ENCODE results near the gene CFAP161.

DNA sequence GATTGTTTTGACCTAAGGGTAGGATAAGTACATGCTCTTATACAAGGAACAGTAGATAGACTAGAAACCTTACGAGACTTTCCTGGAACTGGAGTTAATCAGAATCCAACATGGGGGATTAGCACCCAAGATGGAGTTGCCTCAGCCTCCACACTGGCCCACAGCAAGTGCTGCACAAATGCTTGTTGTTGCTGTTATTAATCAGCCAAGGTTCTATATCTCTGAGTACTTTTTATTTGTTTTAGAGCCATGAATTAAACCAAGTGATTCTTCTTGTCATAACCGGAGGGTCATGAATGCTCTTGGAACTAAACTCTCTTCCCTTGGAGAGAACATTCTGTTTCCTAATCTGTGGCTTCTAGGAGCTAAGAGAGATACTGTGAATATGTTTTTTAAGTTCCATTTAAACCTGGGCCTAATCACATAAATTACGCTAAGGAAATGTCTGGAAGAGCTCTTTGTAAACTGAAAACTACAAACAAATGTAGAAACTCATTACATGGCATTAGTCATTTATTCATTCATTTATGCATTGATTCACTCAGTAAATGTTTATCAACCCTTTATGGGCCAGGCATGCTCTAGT lies 56.9 kb downstream of the CFAP161 start:
- TF ChIP-seq, protein P1, sequence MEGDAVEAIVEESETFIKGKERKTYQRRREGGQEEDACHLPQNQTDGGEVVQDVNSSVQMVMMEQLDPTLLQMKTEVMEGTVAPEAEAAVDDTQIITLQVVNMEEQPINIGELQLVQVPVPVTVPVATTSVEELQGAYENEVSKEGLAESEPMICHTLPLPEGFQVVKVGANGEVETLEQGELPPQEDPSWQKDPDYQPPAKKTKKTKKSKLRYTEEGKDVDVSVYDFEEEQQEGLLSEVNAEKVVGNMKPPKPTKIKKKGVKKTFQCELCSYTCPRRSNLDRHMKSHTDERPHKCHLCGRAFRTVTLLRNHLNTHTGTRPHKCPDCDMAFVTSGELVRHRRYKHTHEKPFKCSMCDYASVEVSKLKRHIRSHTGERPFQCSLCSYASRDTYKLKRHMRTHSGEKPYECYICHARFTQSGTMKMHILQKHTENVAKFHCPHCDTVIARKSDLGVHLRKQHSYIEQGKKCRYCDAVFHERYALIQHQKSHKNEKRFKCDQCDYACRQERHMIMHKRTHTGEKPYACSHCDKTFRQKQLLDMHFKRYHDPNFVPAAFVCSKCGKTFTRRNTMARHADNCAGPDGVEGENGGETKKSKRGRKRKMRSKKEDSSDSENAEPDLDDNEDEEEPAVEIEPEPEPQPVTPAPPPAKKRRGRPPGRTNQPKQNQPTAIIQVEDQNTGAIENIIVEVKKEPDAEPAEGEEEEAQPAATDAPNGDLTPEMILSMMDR (IDR thresholded peaks at IDR 0.05): no peak
- no peak for TF ChIP-seq POLR2AphosphoS5 (IDR thresholded peaks at IDR 0.05; ENCODE audit: low read depth, low read length)
- TF ChIP-seq SIN3A (IDR thresholded peaks at IDR 0.05; ENCODE audit: borderline replicate concordance, insufficient read depth, low read depth, low read length): no peak
- TF ChIP-seq, protein P2, sequence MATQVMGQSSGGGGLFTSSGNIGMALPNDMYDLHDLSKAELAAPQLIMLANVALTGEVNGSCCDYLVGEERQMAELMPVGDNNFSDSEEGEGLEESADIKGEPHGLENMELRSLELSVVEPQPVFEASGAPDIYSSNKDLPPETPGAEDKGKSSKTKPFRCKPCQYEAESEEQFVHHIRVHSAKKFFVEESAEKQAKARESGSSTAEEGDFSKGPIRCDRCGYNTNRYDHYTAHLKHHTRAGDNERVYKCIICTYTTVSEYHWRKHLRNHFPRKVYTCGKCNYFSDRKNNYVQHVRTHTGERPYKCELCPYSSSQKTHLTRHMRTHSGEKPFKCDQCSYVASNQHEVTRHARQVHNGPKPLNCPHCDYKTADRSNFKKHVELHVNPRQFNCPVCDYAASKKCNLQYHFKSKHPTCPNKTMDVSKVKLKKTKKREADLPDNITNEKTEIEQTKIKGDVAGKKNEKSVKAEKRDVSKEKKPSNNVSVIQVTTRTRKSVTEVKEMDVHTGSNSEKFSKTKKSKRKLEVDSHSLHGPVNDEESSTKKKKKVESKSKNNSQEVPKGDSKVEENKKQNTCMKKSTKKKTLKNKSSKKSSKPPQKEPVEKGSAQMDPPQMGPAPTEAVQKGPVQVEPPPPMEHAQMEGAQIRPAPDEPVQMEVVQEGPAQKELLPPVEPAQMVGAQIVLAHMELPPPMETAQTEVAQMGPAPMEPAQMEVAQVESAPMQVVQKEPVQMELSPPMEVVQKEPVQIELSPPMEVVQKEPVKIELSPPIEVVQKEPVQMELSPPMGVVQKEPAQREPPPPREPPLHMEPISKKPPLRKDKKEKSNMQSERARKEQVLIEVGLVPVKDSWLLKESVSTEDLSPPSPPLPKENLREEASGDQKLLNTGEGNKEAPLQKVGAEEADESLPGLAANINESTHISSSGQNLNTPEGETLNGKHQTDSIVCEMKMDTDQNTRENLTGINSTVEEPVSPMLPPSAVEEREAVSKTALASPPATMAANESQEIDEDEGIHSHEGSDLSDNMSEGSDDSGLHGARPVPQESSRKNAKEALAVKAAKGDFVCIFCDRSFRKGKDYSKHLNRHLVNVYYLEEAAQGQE (IDR thresholded peaks at IDR 0.05; ENCODE audit: insufficient read depth in 1 of 2, low read depth in 2 of 2, low read length in 1 of 2): no peak
